CD4-positive, alpha-beta T cell (primary cell): ENCODE data around the gene RFPL3. TPM values are rescaled to one million over a fixed set of nuclear protein-coding genes. Genes with fewer than 3 reads are reported as not detected.

Experiments
- ATAC-seq: fragments of 200-7000 bp; cut with Tn5 transposase; one replicate; pipeline ENCODE4 v1.10.0; 2022; ENCODE audit warnings: mild to moderate bottlenecking; ENCODE audit not compliant: poor library complexity
- CTCF ChIA-PET: fragments of 350-600 bp; sonication (Branson Sonifier 250); formaldehyde crosslinking; loops from one replicate; lab custom pipeline; 2021; ENCODE audit warnings: antibody characterized with exemption, inconsistent platforms; lab: Charles Lee
- POLR2A ChIA-PET: fragments of 350-600 bp; sonication (Branson Sonifier 250); formaldehyde crosslinking; loops from one replicate; lab custom pipeline; 2021; ENCODE audit warnings: antibody characterized with exemption, inconsistent platforms; lab: Charles Lee
- DNase-seq, 14 experiments: peaks; one replicate each; pipeline ENCODE4 v3.0.0-alpha.2; 2013 to 2020; ENCODE audit warnings: mixed read lengths in 2 of 14
- H3K27ac ChIP-seq, 2 donors: one replicate each; pipeline versions ENCODE4 v1.5.1 to v1.7.0; 2013; ENCODE audit warnings: low read length in 2 of 2, low read depth in 1 of 2, mild to moderate bottlenecking in 1 of 2
- H3K27me3 ChIP-seq, 2 experiments: 1 replicate in 1 of 2; 2 replicates in 1 of 2; pipeline versions ENCODE4 v1.6.1 to v1.7.0; 2013; ENCODE audit warnings: low read length in 2 of 2, control low read depth in 1 of 2, mild to moderate bottlenecking in 1 of 2, moderate library complexity in 1 of 2; ENCODE audit not compliant: insufficient read depth in 2 of 2, control insufficient read depth in 1 of 2
- H3K36me3 ChIP-seq: one replicate; pipeline ENCODE4 v1.6.1; 2013; ENCODE audit warnings: low read length, control low read depth; ENCODE audit not compliant: insufficient read depth
- H3K4me1 ChIP-seq: one replicate; pipeline ENCODE4 v1.6.1; 2013; ENCODE audit warnings: low read length, control low read depth; ENCODE audit not compliant: insufficient read depth
- H3K4me3 ChIP-seq: one replicate; pipeline ENCODE4 v1.5.1; 2013; ENCODE audit warnings: mild to moderate bottlenecking, low read length, moderate library complexity
- H3K9me3 ChIP-seq, 2 experiments: 1 replicate in 1 of 2; 2 replicates in 1 of 2; pipeline versions ENCODE4 v1.6.1 to v1.7.0; 2013; ENCODE audit warnings: low read length in 2 of 2, mild to moderate bottlenecking in 2 of 2, control low read depth in 1 of 2, moderate library complexity in 1 of 2; ENCODE audit not compliant: control insufficient read depth in 1 of 2, insufficient read depth in 1 of 2
- H3K27ac Mint-ChIP-seq: one replicate; pipeline ENCODE4 v1.8.0; 2020; ENCODE audit warnings: mixed read lengths
- H3K27me3 Mint-ChIP-seq: one replicate; pipeline ENCODE4 v1.8.0; 2021; ENCODE audit warnings: mixed read lengths
- H3K36me3 Mint-ChIP-seq: one replicate; pipeline ENCODE4 v1.8.0; 2021; ENCODE audit warnings: low read depth, mixed read lengths
- H3K4me1 Mint-ChIP-seq: one replicate; pipeline ENCODE4 v1.8.0; 2021; ENCODE audit warnings: low read depth, mixed read lengths
- H3K4me3 Mint-ChIP-seq: one replicate; pipeline ENCODE4 v1.8.0; 2020; ENCODE audit warnings: mild to moderate bottlenecking, mixed read lengths
- H3K9me3 Mint-ChIP-seq: one replicate; pipeline ENCODE4 v1.8.0; 2020; ENCODE audit warnings: mixed read lengths
- CTCF ChIP-seq: fragments of 200-600 bp; IDR thresholded peaks from one replicate; pipeline ENCODE4 v1.8.0; 2022; ENCODE audit warnings: antibody characterized with exemption, mild to moderate bottlenecking
- intact Hi-C, 2 experiments: fragments of 100-400 bp; cut with DNase I in 1 of 2; cut with micrococcal nuclease in 1 of 2; formaldehyde crosslinking; loops; one replicate each; pipeline versions ENCODE4 v1.15.1 to v1.9.0; 2023 to 2025; cut with DNase I, micrococcal nuclease
- total RNA-seq, 174 experiments: library from RNA in 2 of 174; stranded (reverse) in 2 of 174; gene quantifications; one replicate each; pipeline ENCODE4 v1.2.3 and lab custom pipeline; 2021 to 2026

The RFPL3 gene
- total RNA-seq, 2 experiments from 2014 or later: not detected

DNA sequence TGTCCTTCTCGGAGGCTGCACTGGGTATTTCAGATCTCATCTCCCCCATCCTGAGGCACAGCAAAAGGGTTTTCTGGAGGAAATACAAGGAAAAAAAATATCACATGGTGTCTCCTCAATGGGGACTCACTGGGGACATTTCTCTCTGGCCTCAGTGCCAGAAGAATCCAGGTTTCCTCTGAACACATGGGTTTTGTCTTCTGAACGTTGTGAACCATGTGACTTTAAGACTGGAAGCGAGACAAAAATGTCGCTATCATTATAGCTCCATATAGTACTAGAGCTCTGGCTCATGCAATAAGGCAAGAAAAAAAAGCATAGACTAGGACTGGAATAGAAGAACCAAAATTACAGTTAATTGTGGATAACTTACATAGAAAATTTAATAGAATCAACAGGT is 44.9 kb upstream of the RFPL3 start:
- peaks cover 40% of the 10 kb centered on the region for H3K27me3 Mint-ChIP-seq
- DNase-seq (no peak), ATAC-seq (no peak)
- H3K36me3 ChIP-seq: no peaks in the 10 kb centered on the region
- ChIA-PET CTCF (no interaction called here), POLR2A (no interaction called here)
- no peak overlapping the region for H3K4me3 Mint-ChIP-seq
- no peak for TF ChIP-seq CTCF
- H3K4me1 Mint-ChIP-seq: no peaks in the 10 kb centered on the region
- H3K27ac ChIP-seq: no peak overlapping the region
- peaks cover 0 to 7% of the 10 kb centered on the region in 2 experiments for H3K27me3 ChIP-seq
- no peak overlapping the region for H3K4me3 ChIP-seq
- H3K4me1 ChIP-seq: no peaks in the 10 kb centered on the region
- H3K27ac Mint-ChIP-seq: no peak overlapping the region
- H3K9me3 ChIP-seq: peaks cover 0 to 4% of the 10 kb centered on the region in 2 experiments
- no peaks in the 10 kb centered on the region for H3K36me3 Mint-ChIP-seq
- no peaks in the 10 kb centered on the region for H3K9me3 Mint-ChIP-seq
- intact Hi-C loops: no loop called here

GRCh38 chr22:32313532-32313931 is 44.1 kb upstream of the RFPL3 start:
- H3K36me3 Mint-ChIP-seq: no peaks in the 10 kb centered on the region
- no peaks in the 10 kb centered on the region for H3K4me1 ChIP-seq
- no peak for TF ChIP-seq CTCF
- no peak overlapping the region for H3K4me3 ChIP-seq
- DNase-seq (no peak), ATAC-seq (no peak)
- peaks cover 0 to 7% of the 10 kb centered on the region in 2 experiments for H3K27me3 ChIP-seq
- ChIA-PET POLR2A (no interaction called here), CTCF (no interaction called here)
- H3K27ac ChIP-seq: no peak overlapping the region
- H3K9me3 ChIP-seq: peaks cover 0 to 4% of the 10 kb centered on the region in 2 experiments
- no peaks in the 10 kb centered on the region for H3K36me3 ChIP-seq
- H3K27me3 Mint-ChIP-seq: peaks cover 35% of the 10 kb centered on the region
- intact Hi-C loops: no loop called here
- H3K4me3 Mint-ChIP-seq: no peak overlapping the region
- H3K27ac Mint-ChIP-seq: no peak overlapping the region
- H3K9me3 Mint-ChIP-seq: no peaks in the 10 kb centered on the region
- H3K4me1 Mint-ChIP-seq: no peaks in the 10 kb centered on the region

- Mint-ChIP-seq H3K36me3 (no peaks in the 10 kb centered on the region), H3K4me3 (no peak overlapping the region), H3K27ac (no peak overlapping the region), H3K4me1 (no peaks in the 10 kb centered on the region), H3K27me3 (peaks cover 30% of the 10 kb centered on the region), H3K9me3 (no peaks in the 10 kb centered on the region)
- no peak for ATAC-seq
- no peaks in the 10 kb centered on the region for H3K9me3 ChIP-seq
- H3K4me1 ChIP-seq: no peaks in the 10 kb centered on the region
- no peak for DNase-seq
- H3K27me3 ChIP-seq: peaks cover 0 to 5% of the 10 kb centered on the region in 2 experiments
- no peak overlapping the region for H3K27ac ChIP-seq
- POLR2A ChIA-PET: no interaction called here
- no peak for TF ChIP-seq CTCF
- H3K4me3 ChIP-seq: no peak overlapping the region
- CTCF ChIA-PET: no interaction called here
- intact Hi-C loops: no loop called here
- H3K36me3 ChIP-seq: no peaks in the 10 kb centered on the region
Measured at GRCh38 chr22:32317524-32317923, 40.1 kb upstream of the RFPL3 start.
